OCI-LY3 (cell line): ENCODE data around the gene ZNF692.

Experiments
- H2AFZ ChIP-seq: fragments of 200-600, 300-600 bp; shearing (Covaris generic); 2 replicates; pipeline ENCODE4 v1.6.0; 2014; ENCODE audit warnings: antibody characterized with exemption, low read depth, low read length
- H3K27ac ChIP-seq: fragments of 200-600, 300-600 bp; sonication (generic); 2 replicates; pipeline ENCODE4 v1.5.1; 2014; ENCODE audit warnings: mild to moderate bottlenecking, low read length, moderate library complexity, mixed read lengths
- H3K27me3 ChIP-seq: fragments of 200-600, 300-600 bp; sonication (generic); 2 replicates; pipeline ENCODE4 v1.6.1; 2014; ENCODE audit warnings: low read depth, low read length, mixed read lengths
- H3K36me3 ChIP-seq: fragments of 200-600, 300-600 bp; sonication (generic); replicated peaks from 2 replicates; pipeline ENCODE3; 2014; ENCODE audit warnings: low read depth, low read length, mixed read lengths
- H3K4me1 ChIP-seq: fragments of 300-600, 200-600 bp; sonication (generic); 2 replicates; pipeline ENCODE4 v1.6.1; 2014; ENCODE audit warnings: low read length, mixed read lengths
- H3K4me2 ChIP-seq: fragments of 200-600, 300-600 bp; sonication (generic); 2 replicates; pipeline ENCODE4 v1.6.1; 2014; ENCODE audit warnings: low read length, mixed read lengths
- H3K4me3 ChIP-seq: fragments of 300-600, 200-600 bp; sonication (generic); 2 replicates; pipeline ENCODE4 v1.5.1; 2014; ENCODE audit warnings: antibody characterized with exemption, mild to moderate bottlenecking, low read length, moderate library complexity
- H3K79me2 ChIP-seq: fragments of 300-600, 200-600 bp; shearing (Covaris generic); 2 replicates; pipeline ENCODE4 v1.6.1; 2014; ENCODE audit warnings: mild to moderate bottlenecking, low read length, mixed read lengths
- H3K9ac ChIP-seq: fragments of 300-600, 200-600 bp; shearing (Covaris generic); 2 replicates; pipeline ENCODE4 v1.6.0; 2014; ENCODE audit warnings: mild to moderate bottlenecking, low read length, moderate library complexity
- H3K9me3 ChIP-seq: fragments of 200-600, 300-600 bp; shearing (Covaris generic); 2 replicates; pipeline ENCODE4 v1.6.1; 2014; ENCODE audit warnings: low read length, mixed read lengths; ENCODE audit not compliant: insufficient read depth
- H4K20me1 ChIP-seq: fragments of 200-600, 300-600 bp; sonication (generic); 2 replicates; pipeline ENCODE4 v1.6.1; 2016; ENCODE audit warnings: low read length, mixed read lengths; ENCODE audit not compliant: insufficient read depth
- EZH2phosphoT487 ChIP-seq: fragments of 200-600 bp; shearing (Covaris generic); IDR thresholded peaks from 2 replicates; pipeline ENCODE4 v1.6.1; 2018; ENCODE audit warnings: antibody characterized with exemption, mixed run types, low read depth
- TF ChIP-seq, protein P1 (sequence below): fragments of 200-600, 300-600 bp; sonication (generic); IDR thresholded peaks from 2 replicates; pipeline ENCODE4 v1.5.1; 2014; ENCODE audit warnings: antibody characterized with exemption, low read length, low read depth

ZNF692 gene

DNA sequence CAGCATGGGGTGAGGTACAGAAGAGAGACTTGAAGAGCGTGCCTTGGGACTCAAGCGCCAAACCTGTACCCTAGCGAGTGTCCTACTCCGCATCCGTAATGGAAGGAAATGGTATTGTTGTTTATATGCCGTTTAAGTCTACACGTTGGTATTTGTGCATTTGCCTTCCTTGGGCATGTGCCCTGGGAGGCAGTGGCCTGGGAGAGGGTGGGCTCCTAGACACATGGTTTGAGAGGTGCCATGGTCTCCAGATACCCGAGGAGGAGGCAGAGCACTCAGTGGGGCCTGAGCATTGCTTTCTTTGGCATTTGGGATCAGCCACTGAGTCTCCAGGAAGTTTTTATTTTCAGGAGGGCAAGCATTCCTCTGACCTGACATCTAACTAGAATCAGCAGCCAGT, 14.4 kb downstream of the ZNF692 start:
- no peak overlapping the region for H2AFZ ChIP-seq
- H3K4me1 ChIP-seq: peaks cover 1% of the 10 kb centered on the region; the same call in 1 of the 2 replicates
- H3K9me3 ChIP-seq: no peaks in the 10 kb centered on the region
- peaks cover 68% of the 10 kb centered on the region for H3K36me3 ChIP-seq
- no peak overlapping the region for H3K27ac ChIP-seq
- H3K27me3 ChIP-seq: no peaks in the 10 kb centered on the region
- H4K20me1 ChIP-seq: peaks cover 28% of the 10 kb centered on the region
- peaks cover 39% of the 10 kb centered on the region for H3K79me2 ChIP-seq
- H3K4me3 ChIP-seq: no peak overlapping the region
- TF ChIP-seq EZH2phosphoT487: no peak
- TF ChIP-seq, protein P1, sequence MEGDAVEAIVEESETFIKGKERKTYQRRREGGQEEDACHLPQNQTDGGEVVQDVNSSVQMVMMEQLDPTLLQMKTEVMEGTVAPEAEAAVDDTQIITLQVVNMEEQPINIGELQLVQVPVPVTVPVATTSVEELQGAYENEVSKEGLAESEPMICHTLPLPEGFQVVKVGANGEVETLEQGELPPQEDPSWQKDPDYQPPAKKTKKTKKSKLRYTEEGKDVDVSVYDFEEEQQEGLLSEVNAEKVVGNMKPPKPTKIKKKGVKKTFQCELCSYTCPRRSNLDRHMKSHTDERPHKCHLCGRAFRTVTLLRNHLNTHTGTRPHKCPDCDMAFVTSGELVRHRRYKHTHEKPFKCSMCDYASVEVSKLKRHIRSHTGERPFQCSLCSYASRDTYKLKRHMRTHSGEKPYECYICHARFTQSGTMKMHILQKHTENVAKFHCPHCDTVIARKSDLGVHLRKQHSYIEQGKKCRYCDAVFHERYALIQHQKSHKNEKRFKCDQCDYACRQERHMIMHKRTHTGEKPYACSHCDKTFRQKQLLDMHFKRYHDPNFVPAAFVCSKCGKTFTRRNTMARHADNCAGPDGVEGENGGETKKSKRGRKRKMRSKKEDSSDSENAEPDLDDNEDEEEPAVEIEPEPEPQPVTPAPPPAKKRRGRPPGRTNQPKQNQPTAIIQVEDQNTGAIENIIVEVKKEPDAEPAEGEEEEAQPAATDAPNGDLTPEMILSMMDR: no peak
- no peak overlapping the region for H3K9ac ChIP-seq
- no peak overlapping the region for H3K4me2 ChIP-seq

DNA sequence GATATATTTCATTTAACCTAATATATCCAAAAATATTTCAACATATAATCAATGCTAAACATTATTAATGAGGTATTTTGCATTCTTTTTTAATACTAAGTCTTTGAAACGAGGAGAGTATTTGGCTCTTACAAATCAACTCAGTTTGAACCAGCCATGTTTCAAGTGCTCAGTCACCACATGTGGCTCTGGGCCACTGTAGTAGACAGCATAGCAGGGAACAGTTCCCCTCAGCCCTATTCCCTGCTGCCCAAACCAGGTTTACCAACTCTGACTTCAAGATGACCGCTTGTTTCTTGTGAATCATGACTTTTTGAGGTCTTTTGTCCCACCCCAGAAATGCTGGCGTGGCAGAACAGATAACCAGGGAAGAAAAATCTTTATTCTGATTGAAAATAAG, 15.2 kb downstream of the ZNF692 start:
- Histone ChIP-seq H2AFZ (no peak overlapping the region), H4K20me1 (peaks cover 32% of the 10 kb centered on the region), H3K4me1 (peaks cover 4% of the 10 kb centered on the region), H3K9ac (no peak overlapping the region), H3K36me3 (peaks cover 60% of the 10 kb centered on the region), H3K79me2 (peaks cover 45% of the 10 kb centered on the region), H3K27ac (no peak overlapping the region), H3K4me2 (no peak overlapping the region), H3K4me3 (no peak overlapping the region), H3K27me3 (no peaks in the 10 kb centered on the region), H3K9me3 (no peaks in the 10 kb centered on the region)
- TF ChIP-seq EZH2phosphoT487: no peak
- TF ChIP-seq, protein P1: no peak

DNA sequence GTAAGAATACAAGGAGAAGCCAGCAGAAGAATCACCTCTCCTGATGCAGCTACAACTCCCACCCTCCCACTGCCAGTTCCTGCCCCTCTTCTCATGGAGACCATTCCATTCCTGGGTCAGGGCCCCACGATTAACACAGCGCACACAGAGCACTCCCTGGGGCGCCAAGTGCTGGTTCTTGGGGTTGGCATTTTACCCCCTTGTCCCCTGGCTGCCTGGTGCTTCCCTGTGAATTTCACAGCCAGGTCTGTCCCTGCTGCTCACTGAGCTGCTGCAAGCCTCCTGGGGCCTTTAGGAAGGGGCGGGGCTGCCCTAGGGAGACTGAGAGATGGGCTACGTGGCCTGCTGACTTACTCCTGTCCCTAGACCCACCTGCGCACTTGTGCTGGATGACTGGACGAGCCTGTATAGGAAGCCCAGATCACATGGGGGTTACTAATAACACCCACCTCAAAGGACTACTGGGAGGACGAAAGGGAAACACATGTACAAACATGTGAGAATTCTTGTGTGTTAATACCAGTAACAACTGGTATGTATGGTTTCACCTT, 16.0 kb downstream of the ZNF692 start:
- Histone ChIP-seq H3K4me3 (no peak overlapping the region), H3K4me1 (peaks cover 4% of the 10 kb centered on the region), H4K20me1 (peaks cover 32% of the 10 kb centered on the region), H3K36me3 (peaks cover 51% of the 10 kb centered on the region), H2AFZ (no peak overlapping the region), H3K9me3 (no peaks in the 10 kb centered on the region), H3K4me2 (no peak overlapping the region), H3K9ac (no peak overlapping the region), H3K27ac (no peak overlapping the region), H3K79me2 (peaks cover 48% of the 10 kb centered on the region), H3K27me3 (no peaks in the 10 kb centered on the region)
- TF ChIP-seq, protein P1: no peak
- no peak for TF ChIP-seq EZH2phosphoT487

DNA sequence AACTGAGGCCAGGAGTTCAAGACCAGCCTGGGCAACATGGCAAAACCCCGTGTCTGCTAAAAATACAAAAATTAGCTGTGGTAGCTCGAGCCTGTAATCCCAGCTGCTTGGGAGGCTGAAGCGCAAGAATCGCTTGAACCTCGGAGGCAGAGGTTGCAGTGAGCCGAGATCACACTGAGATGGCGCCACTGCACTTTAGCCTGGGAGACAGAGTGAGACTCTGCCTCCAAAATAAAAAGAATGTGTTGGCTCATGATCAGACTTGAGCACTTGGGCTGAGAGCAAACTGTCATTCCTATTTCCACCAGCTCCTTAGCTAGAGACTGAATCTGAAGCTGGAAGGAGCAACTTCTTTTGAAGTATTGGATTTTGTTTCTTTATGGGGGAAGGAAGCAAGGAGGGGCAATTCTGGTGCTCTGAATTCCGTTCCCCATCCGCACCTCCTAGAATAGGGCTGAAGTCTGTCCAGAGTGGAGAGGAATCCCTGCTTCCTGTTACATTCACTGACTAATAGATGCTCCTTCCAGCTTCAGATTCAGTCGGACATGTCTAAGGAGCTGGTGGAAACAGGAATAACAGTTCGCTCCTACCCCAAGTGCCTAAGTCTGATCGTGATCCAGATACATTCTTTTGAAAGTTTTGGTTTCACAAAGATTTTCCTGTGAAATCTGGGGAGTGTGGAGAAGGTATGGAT, 17.0 kb downstream of the ZNF692 start:
- H3K4me1 ChIP-seq: peaks cover 10% of the 10 kb centered on the region
- H3K79me2 ChIP-seq: peaks cover 48% of the 10 kb centered on the region
- TF ChIP-seq, protein P1: peak; percentile 44
- TF ChIP-seq EZH2phosphoT487: no peak
- H3K27ac ChIP-seq: no peak overlapping the region
- H3K4me3 ChIP-seq: no peak overlapping the region
- peaks cover 32% of the 10 kb centered on the region for H4K20me1 ChIP-seq
- H3K9ac ChIP-seq: no peak overlapping the region
- H3K27me3 ChIP-seq: no peaks in the 10 kb centered on the region
- no peak overlapping the region for H2AFZ ChIP-seq
- no peak overlapping the region for H3K4me2 ChIP-seq
- H3K36me3 ChIP-seq: peaks cover 42% of the 10 kb centered on the region
- no peaks in the 10 kb centered on the region for H3K9me3 ChIP-seq
